SH-SY5Y (cell line): ENCODE results near the gene CDH4.

Source experiments
- GATA2 ChIP-seq: IDR thresholded peaks from 2 replicates; pipeline ENCODE4 v1.6.1; 2011; ENCODE audit warnings: mild to moderate bottlenecking, low read depth, low read length
- GATA3 ChIP-seq: IDR thresholded peaks from 2 replicates; pipeline ENCODE4 v1.6.1; 2011; ENCODE audit warnings: low read depth, mild to moderate bottlenecking, low read length, moderate library complexity

The CDH4 gene

DNA sequence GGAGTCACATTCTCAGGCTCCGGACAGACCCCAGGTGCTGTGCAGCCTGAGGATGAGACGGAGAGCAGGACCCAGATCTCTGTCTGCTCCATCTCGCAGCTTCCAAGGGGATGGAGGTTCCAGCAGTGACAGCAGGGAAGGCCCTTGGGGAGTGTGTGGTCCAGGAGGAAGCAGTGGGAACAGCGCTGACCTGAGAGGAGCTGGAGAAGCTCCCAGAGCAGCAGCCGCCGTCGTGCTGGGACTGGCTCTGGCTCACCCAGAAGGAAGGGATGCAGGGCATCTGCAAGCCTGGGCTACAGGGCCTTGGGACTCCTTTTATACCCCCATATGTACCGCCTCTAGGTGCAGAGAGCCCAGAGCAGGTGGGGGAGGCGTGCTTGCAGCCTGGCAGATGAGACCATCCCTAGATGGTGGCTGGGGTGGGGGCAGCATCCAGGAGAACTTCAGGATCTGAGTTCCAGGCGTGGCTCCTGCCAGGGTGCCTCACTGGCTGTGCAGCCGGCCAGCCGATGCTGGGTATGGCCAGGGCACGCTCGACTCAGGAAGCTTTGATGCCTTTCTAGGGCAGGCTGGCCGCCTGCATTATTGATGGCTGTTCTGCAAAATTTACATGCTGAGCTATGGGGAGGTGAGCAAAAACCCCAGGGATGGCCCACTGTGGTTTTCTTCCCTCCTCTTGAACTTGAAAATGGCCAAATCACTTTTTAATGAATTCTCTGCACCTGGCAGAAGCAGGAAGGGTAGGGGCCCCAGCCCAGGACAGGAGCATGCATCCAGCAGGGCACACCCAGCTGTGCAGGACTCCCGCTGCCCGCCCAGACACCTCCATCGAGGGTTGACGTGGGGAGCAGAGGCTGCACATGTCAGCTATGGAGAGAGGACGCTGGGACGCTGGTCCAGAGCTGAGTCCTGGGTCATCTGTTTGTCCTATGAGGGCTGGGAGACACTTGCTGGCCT, 634.0 kb downstream of the CDH4 start:
- TF ChIP-seq GATA2, result no peak
- no peak for TF ChIP-seq GATA3

GRCh38 chr20:61886721-61887595, 634.9 kb downstream of the CDH4 start:
- TF ChIP-seq GATA2, result no peak
- no peak for TF ChIP-seq GATA3

GRCh38 chr20:61887596-61888093, 635.6 kb downstream of the CDH4 start:
- TF ChIP-seq GATA3, result no peak
- no peak for TF ChIP-seq GATA2

DNA sequence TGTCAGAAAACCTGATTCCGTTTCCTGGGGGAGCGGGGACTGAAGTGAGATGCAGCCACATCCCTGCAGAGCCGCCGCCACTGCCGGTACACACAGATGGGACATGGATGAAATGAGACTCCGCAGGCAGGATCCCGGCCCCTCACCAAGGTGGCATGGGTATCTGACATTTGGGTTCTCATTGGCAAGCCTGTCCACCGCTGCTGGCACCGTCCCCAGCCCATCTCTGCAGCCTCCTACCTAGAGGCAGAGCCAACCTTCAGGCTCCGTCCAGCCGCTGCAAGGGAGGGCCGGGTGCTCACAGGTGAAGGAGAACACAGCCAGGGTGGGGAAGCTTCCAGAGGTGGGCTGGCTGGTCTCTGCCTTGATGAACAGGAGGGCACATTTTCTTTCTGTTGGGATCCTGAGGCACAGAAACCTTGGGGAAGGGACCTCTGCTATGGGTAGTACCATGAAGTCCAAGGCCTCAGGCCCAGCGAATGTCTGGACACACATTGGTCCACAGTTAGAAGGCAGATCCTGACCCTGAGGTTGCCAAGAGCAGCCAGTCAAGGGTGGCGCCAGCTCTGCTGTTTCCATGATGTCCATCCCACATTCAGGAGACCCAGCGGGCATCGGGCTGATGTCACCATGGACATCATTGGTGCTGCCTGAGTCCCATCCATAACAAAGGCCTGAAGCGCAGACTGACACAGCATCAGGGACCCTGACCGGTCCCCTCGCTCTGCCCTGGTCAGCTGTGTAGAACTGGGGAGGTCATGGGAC, 636.2 kb downstream of the CDH4 start:
- TF ChIP-seq GATA2, result no peak
- TF ChIP-seq GATA3, result no peak

- TF ChIP-seq GATA2 (no peak), GATA3 (no peak)
Observed at GRCh38 chr20:61889659-61890058, 637.6 kb downstream of the CDH4 start.

GRCh38 chr20:61890210-61890609, 638.1 kb downstream of the CDH4 start:
- TF ChIP-seq GATA3 (no peak), GATA2 (no peak)

DNA sequence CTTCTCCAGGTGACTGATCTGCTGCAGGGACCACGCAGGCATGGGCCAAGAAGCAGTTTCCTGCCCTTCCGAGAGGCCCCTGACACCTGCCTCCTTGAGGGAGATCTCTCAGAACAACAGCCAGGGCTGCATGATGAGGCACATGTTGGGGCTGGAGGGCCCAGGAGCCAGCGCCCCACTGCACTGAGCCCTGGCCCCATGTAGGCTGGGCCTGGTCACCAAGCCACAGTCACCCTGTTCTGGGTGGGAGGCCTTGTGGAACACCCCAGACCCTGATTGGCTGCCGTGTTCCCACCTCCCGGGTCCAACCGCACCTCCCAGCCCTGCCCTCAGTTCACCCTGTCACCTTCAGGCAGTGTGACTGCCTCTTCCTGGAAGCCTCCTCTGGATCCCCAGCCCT, 639.4 kb downstream of the CDH4 start:
- TF ChIP-seq GATA2 (no peak), GATA3 (no peak)

DNA sequence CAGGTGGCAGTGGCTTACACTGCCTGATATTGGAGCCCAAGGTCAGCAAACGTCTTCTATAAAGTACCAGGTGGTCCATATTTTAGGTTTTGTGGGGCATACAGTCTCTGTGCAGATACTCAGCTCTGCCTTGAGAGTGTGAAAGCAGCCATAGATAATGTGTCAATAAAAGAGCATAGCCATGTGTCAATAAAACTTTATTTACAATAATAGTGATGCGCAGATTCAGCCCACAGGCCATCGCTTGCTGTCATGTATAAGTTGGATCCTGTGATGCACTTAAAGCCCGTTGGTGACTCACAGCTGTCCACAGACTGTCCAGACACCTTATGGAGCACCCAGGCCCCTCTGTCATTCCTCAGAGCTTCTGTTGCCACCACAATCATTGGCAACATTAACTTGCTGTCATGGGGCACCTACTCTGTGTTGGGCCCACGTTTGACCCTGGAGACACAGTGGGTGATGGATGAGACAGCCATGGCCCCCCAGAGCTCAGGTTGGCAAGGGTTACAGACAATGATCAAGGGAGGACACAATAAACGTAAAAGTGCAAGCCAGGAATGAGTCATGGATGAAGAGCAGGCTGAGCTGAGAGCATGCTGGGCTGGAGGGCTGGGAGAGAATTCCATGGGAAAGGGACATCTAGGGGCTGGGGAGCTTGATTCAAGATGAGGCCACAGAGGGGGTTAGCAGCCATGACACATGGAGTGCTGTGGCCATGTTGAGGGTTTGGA, 640.0 kb downstream of the CDH4 start:
- no peak for TF ChIP-seq GATA3
- TF ChIP-seq GATA2, result no peak

GRCh38 chr20:61895016-61895415, 643.0 kb downstream of the CDH4 start:
- TF ChIP-seq GATA3 (no peak), GATA2 (no peak)

DNA sequence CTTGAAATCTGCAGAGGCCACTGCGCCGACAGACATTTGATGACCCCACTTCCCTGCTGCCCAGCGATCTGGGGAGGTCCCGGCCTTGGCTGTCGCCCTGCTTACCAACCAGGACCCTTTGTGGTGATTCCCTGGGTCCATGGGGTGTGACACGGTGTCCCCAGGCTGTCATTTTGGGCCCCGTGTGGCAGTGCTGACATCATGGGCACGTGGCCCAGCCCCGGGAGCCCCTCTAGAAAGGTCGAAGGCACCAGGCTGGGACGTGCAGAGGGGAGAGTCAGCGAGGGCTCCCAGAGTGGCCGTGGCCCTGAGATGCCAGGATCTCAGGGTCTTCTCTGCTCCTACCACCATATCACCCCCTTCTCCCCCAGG, 643.6 kb downstream of the CDH4 start:
- TF ChIP-seq GATA2 (no peak), GATA3 (no peak)

DNA sequence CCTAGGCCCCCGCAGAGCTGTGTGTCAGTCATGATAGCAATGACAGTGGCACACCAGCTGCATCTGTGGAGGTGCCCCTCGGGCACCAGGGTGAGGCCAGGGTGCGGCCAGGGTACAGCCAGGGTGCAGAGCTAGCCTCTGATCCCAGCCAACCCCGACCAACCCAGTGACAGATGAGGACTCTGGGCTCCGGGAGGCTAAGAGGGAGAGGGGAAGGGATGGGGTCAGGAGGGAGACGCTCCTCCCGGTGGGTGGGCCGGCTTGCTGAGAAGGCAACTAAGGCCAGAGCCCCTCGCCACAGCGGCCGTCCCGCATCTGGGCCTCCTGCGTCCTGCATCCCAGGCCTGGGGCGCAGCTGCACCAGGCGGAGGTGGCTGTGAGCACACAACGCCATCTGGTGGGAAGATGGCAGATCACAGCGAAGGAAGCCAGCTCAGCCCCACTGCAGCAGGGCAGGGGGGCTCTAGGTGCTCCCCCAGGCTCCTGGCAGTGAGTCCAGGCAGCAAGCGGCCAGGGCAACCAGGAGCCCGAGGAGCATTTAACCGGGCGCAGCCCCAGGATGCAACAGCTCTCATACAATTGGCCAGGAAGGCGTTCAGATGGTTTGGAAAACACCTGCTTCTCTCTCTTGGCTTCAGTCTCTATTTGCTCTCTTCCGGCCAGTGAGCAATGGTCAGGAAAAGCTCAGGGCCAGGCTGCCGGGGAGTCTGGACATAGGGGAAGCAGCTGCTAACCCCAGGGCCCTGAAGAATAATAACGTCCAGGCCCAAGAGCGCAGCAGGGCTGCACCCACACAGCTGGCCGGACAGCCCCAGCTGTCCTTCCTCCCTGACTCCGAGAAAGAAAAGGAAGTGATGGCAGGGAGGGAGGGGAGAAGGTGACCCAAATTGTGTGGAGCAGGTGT, 644.2 kb downstream of the CDH4 start:
- TF ChIP-seq GATA2 (no peak), GATA3 (no peak)

DNA sequence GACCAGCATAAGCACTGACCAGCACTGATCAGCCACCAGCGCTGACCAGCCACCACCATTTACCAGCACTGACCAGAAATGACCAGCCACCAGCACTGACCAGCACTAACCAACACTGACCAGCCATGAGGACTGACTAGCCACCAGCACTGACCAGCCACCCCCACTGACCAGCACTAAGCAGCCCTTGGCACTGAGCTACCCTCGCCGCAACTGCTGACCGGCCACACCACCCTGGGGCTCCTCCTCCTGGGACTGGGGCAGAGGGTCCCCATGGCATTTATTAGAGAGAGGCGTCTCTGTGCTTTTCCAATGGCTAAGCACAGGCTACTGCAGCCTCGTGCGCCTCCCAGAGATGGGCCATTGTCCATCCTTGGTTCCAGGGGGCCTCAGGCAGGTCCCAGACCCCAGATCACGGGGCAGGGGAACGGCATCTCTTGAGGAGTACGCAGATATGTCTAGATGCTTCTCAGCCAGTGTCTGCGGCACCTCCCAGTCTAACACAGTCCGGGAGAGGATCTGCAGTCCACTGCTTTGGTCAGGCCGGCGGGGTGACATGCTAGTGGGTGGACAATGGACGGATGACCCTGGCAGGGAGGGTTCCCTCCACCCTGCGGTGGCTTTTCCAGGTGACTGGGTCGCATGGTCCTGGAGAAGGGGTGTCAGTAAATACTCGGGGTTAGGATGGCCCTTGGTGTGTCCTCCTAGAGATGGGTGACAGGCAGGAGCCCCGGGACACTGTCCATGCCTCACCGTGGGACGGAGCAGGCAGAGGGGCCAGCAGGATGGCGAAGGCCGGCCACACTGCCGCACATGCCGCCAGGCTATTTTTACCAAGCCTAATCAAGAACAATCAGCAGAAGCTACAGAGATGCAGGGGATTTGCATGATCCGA, 645.6 kb downstream of the CDH4 start:
- no peak for TF ChIP-seq GATA2
- no peak for TF ChIP-seq GATA3
